HG02885 (cell line): ENCODE measurements around the gene SLC25A1.

Experiments
- ATAC-seq: cut with Tn5 transposase; IDR thresholded peaks from one replicate; pipeline ENCODE4 v1.9.1; 2021; ENCODE audit warnings: mild to moderate bottlenecking; ENCODE audit not compliant: unreplicated experiment, poor library complexity

Gene SLC25A1

GRCh38 chr22:19143967-19144400 lies 34.6 kb downstream of the SLC25A1 start:
- no peak for ATAC-seq

- no peak for ATAC-seq
Measured at GRCh38 chr22:19143212-19143611, 35.3 kb downstream of the SLC25A1 start.

GRCh38 chr22:19142394-19142793 lies 36.1 kb downstream of the SLC25A1 start:
- ATAC-seq = no peak

- ATAC-seq = no peak
Measured at GRCh38 chr22:19139974-19140373, 38.6 kb downstream of the SLC25A1 start.

GRCh38 chr22:19139001-19139356 lies 39.6 kb downstream of the SLC25A1 start:
- no peak for ATAC-seq

GRCh38 chr22:19138217-19139000 lies 40.1 kb downstream of the SLC25A1 start:
- no peak for ATAC-seq

- no peak for ATAC-seq
Measured at GRCh38 chr22:19137384-19138216, 40.9 kb downstream of the SLC25A1 start.

- ATAC-seq = no peak
Measured at GRCh38 chr22:19136915-19137314, 41.6 kb downstream of the SLC25A1 start.

- no peak for ATAC-seq
Measured at GRCh38 chr22:19134874-19135273, 43.7 kb downstream of the SLC25A1 start.

GRCh38 chr22:19134176-19134831 lies 44.2 kb downstream of the SLC25A1 start:
- ATAC-seq = no peak

GRCh38 chr22:19133561-19133960 lies 45.0 kb downstream of the SLC25A1 start:
- no peak for ATAC-seq

- no peak for ATAC-seq
Measured at GRCh38 chr22:19132693-19133400, 45.7 kb downstream of the SLC25A1 start.

- ATAC-seq = no peak
Measured at GRCh38 chr22:19132153-19132552, 46.4 kb downstream of the SLC25A1 start.

- ATAC-seq = no peak
Measured at GRCh38 chr22:19131685-19132015, 46.9 kb downstream of the SLC25A1 start.

- ATAC-seq = no peak
Measured at GRCh38 chr22:19130959-19131684, 47.4 kb downstream of the SLC25A1 start, which contains the start of gene TSSK2. Gene TSSK2 (plus strand): TSS chr22:19131308. CDS start chr22:19131400, 92 bp downstream.

- no peak for ATAC-seq
Measured at GRCh38 chr22:19129871-19130270, 48.7 kb downstream of the SLC25A1 start.

- ATAC-seq = no peak
Measured at GRCh38 chr22:19128946-19129727, 49.4 kb downstream of the SLC25A1 start.

GRCh38 chr22:19128009-19128401 lies 50.5 kb downstream of the SLC25A1 start:
- no peak for ATAC-seq
